Measurements from ENCODE around the gene NYNRIN. TPM values are rescaled to one million over a fixed set of nuclear protein-coding genes. Genes with fewer than 3 reads are reported as not detected.
"Not testable (repeated sequence)": the region's sequence is repeated elsewhere in the genome, so short reads cannot be mapped to it uniquely, and the experiment has no call there.

The NYNRIN gene
- polyA plus RNA-seq, 3 donors = 0.18 to 0.84 (median 0.40) TPM

DNA sequence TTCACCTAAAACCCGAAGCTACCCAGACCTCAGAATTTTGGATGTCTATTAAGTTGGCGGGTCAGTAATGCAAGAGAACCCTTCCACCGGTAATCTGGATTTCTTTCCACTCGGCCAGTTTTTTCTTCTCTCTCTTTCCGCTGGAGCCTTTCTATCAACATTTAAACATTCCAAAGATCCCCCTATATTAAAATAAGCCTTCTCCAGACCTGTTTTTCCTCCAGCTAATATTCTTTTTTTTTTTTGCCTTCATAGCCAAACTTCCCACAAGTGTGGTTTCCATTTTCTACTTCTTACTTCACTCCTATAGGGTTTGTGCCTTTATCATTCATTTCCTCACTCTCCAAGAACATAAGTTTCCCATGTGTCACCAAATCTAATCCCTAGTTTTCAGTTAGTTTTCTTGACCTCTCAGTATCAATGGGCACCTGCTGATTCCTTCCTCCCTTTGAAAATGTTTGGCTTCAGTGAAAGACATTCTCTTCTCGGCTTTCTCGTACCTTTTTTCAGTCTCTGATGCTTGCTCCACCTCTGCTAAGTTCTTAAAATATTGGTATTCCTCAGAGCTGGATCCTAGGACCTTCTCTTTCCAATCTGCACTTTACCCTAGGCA, 44.4 kb downstream of the NYNRIN start:
- peaks cover 0 to 9% (median 2%) of the 10 kb centered on the region in 7 donors for H3K9me3 Mint-ChIP-seq
- Histone ChIP-seq H3K9me3 (replicated peaks in 1 of 2; ENCODE audit: control insufficient read depth in 1 of 2, insufficient read depth in 1 of 2, low read length in 2 of 2) (no peaks in the 10 kb centered on the region), H3K79me2 (ENCODE audit: insufficient read depth, low read length) (peaks cover 37% of the 10 kb centered on the region), H3K27ac (ENCODE audit: low read depth in 1 of 2, low read length in 2 of 2) (peak overlapping the region; percentile 95 to 99), H3K9ac (ENCODE audit: insufficient read depth, low read length, poor library complexity, severe bottlenecking) (peak overlapping the region; percentile 89), H3K4me1 (ENCODE audit: control insufficient read depth in 1 of 2, insufficient read depth in 2 of 2, low read length in 2 of 2) (peaks cover 29 to 50% of the 10 kb centered on the region in 2 donors), H2AFZ (ENCODE audit: insufficient read depth, low read depth, low read length, poor library complexity, severe bottlenecking) (peak overlapping the region; percentile 81), H3K4me2 (replicated peaks; ENCODE audit: extremely low read depth, low read length, poor library complexity, severe bottlenecking) (peak overlapping the region; percentile 80), H3K27me3 (ENCODE audit: control insufficient read depth in 2 of 2, insufficient read depth in 2 of 2, low read length in 2 of 2) (no peaks in the 10 kb centered on the region), H3K36me3 (replicated peaks in 1 of 2; ENCODE audit: control insufficient read depth in 1 of 2, insufficient read depth in 2 of 2, low read length in 2 of 2) (peaks cover 20 to 28% of the 10 kb centered on the region in 2 donors), H3K4me3 (replicated peaks in 1 of 3; ENCODE audit: low read depth in 2 of 3, low read length in 3 of 3) (peak overlapping the region; percentile 68 to 83 (median 78)), H4K20me1 (ENCODE audit: insufficient read depth, low read length) (peaks cover 19% of the 10 kb centered on the region)
- WGBS (ENCODE audit: insufficient coverage) = 7% methylated on average over 4 of the region's 7 CpGs
- TF ChIP-seq, protein P1, sequence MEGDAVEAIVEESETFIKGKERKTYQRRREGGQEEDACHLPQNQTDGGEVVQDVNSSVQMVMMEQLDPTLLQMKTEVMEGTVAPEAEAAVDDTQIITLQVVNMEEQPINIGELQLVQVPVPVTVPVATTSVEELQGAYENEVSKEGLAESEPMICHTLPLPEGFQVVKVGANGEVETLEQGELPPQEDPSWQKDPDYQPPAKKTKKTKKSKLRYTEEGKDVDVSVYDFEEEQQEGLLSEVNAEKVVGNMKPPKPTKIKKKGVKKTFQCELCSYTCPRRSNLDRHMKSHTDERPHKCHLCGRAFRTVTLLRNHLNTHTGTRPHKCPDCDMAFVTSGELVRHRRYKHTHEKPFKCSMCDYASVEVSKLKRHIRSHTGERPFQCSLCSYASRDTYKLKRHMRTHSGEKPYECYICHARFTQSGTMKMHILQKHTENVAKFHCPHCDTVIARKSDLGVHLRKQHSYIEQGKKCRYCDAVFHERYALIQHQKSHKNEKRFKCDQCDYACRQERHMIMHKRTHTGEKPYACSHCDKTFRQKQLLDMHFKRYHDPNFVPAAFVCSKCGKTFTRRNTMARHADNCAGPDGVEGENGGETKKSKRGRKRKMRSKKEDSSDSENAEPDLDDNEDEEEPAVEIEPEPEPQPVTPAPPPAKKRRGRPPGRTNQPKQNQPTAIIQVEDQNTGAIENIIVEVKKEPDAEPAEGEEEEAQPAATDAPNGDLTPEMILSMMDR (IDR thresholded peaks at IDR 0.05) = no peak
- no peak for DNase-seq
- peak overlapping the region; percentile 98 to 99 (median 98) for H3K27ac Mint-ChIP-seq
- intact Hi-C loops (cut with micrococcal nuclease) = loop anchor here in 1 of 2 donors (5.0 to 10.0 kb wide), 2 partner anchors 211 to 1438 kb away; partner anchors contain the start of genes GMPR2 and NEDD8
- peaks cover 42% of the 10 kb centered on the region for H3K4me1 Mint-ChIP-seq
- peaks cover 0 to 3% (median 0%) of the 10 kb centered on the region in 3 donors for H3K27me3 Mint-ChIP-seq (ENCODE audit: low read depth in 3 of 3)
- peaks cover 24 to 27% of the 10 kb centered on the region in 2 donors for H3K36me3 Mint-ChIP-seq
- H3K4me3 Mint-ChIP-seq = peak overlapping the region; percentile 87 to 95

DNA sequence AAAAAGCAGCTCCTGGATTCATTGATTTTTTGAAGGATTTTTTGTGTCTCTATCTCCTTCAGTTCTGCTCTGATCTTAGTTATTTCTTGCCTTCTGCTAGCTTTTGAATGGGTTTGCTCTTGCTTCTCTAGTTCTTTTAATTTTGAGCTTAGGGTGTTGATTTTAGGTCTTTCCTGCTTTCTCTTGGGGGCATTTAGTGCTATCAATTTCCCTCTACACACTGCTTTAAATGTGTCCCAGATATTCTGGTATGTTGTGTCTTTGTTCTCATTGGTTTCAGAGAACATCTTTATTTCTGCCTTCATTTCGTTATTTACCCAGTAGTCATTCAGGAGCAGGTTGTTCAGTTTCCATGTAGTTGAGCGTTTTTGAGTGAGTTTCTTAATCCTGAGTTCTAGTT, 52.0 kb downstream of the NYNRIN start:
- H3K79me2 ChIP-seq (ENCODE audit: insufficient read depth, low read length); H3K9ac ChIP-seq (ENCODE audit: insufficient read depth, low read length, poor library complexity, severe bottlenecking); H3K36me3 ChIP-seq (replicated peaks in 1 of 2; ENCODE audit: control insufficient read depth in 1 of 2, insufficient read depth in 2 of 2, low read length in 2 of 2); H2AFZ ChIP-seq (ENCODE audit: insufficient read depth, low read depth, low read length, poor library complexity, severe bottlenecking); H3K4me2 ChIP-seq (replicated peaks; ENCODE audit: extremely low read depth, low read length, poor library complexity, severe bottlenecking); H4K20me1 ChIP-seq (ENCODE audit: insufficient read depth, low read length); DNase-seq; H3K4me3 Mint-ChIP-seq; intact Hi-C loops (cut with micrococcal nuclease); H3K27me3 ChIP-seq (ENCODE audit: control insufficient read depth in 2 of 2, insufficient read depth in 2 of 2, low read length in 2 of 2); H3K4me3 ChIP-seq (replicated peaks in 1 of 3; ENCODE audit: low read depth in 2 of 3, low read length in 3 of 3); H3K27ac ChIP-seq (ENCODE audit: low read depth in 1 of 2, low read length in 2 of 2); H3K4me1 ChIP-seq (ENCODE audit: control insufficient read depth in 1 of 2, insufficient read depth in 2 of 2, low read length in 2 of 2); H3K27ac Mint-ChIP-seq; H3K27me3 Mint-ChIP-seq (ENCODE audit: low read depth in 3 of 3); H3K4me1 Mint-ChIP-seq: not testable (repeated sequence)
- WGBS (ENCODE audit: insufficient coverage) = no CpG with 5 or more reads among the region's 2 CpGs
- H3K9me3 Mint-ChIP-seq = peaks cover 16 to 27% (median 20%) of the 10 kb centered on the region in 7 donors
- H3K36me3 Mint-ChIP-seq = peaks cover 9 to 20% of the 10 kb centered on the region in 2 donors
- H3K9me3 ChIP-seq (replicated peaks in 1 of 2; ENCODE audit: control insufficient read depth in 1 of 2, insufficient read depth in 1 of 2, low read length in 2 of 2) = peaks cover 0 to 17% of the 10 kb centered on the region in 2 donors

All from CD14-positive monocyte (primary cell).